ENCODE results near the gene GCNA.
"Not testable (repeated sequence)": the region's sequence is repeated elsewhere in the genome, so short reads cannot be mapped to it uniquely, and the experiment has no call there.

The GCNA gene

DNA sequence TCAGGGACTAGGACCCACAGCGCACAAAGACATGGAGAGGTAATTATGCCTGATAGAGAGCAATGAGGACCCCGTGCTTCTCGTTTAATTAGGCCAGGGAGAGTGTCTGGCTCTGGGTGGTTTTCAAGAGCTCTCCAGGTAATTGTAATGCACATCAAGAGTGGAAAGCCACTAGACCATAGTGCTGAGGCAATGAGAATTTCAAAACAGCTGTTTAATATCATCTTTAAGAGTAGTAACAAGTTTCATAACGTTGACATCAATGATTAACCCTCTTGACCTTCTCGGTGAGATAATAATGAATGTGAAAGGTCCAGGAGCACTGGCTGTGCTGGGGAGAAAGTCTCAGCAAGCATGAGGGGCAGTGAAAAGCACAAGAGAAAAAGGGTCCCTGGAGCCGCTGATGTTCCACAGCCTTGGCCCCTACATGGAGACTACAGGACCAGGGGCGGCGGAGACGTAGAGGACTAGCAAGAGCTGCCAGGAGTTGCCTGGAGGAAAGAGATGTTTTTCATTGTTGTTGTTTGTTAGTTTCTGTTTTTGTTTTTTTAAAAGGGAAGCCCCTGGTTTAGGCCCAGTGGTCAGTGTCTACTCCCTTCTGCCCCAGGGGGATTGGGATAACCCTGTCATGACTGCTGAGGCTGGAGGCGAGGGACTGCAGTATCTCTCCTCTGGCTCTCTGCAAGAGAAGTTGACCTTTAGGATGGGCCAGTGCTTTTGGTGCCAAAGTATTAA is 54.9 kb downstream of the GCNA start:
- TF ChIP-seq TAF1 (IDR thresholded peaks at IDR 0.05; ENCODE audit: borderline replicate concordance, low read depth, low read length) = no peak
- no peak for TF ChIP-seq POLR2A (IDR thresholded peaks at IDR 0.05; ENCODE audit: low read depth, low read length)
- no peak for TF ChIP-seq POLR2AphosphoS5 (IDR thresholded peaks at IDR 0.05; ENCODE audit: low read depth, low read length)
- no peak for DNase-seq (ENCODE audit: insufficient read length)
- no peak for FAIRE-seq

DNA sequence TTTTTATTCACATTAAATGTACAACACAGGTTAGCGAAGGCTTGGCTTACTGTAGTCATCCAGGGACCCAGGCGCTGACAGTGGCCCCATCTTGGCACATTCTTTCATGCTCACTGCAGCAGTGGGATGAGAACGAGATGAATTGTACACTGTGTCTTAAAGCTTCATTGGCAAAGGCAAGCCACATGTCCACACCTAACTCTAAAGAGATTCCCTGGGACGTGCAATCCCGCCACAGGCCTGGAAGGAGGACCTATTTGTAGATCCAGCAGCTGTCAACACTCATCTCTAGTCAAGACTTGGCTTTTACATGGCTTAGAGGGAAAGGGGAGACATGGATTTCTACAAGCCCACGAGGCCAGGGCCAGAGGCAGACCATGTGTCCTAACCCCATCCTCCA is 56.1 kb downstream of the GCNA start:
- TF ChIP-seq TAF1 (IDR thresholded peaks at IDR 0.05; ENCODE audit: borderline replicate concordance, low read depth, low read length) (no peak), POLR2A (IDR thresholded peaks at IDR 0.05; ENCODE audit: low read depth, low read length) (no peak), POLR2AphosphoS5 (IDR thresholded peaks at IDR 0.05; ENCODE audit: low read depth, low read length) (no peak)
- DNase-seq (ENCODE audit: insufficient read length) (no peak), FAIRE-seq (no peak)

DNA sequence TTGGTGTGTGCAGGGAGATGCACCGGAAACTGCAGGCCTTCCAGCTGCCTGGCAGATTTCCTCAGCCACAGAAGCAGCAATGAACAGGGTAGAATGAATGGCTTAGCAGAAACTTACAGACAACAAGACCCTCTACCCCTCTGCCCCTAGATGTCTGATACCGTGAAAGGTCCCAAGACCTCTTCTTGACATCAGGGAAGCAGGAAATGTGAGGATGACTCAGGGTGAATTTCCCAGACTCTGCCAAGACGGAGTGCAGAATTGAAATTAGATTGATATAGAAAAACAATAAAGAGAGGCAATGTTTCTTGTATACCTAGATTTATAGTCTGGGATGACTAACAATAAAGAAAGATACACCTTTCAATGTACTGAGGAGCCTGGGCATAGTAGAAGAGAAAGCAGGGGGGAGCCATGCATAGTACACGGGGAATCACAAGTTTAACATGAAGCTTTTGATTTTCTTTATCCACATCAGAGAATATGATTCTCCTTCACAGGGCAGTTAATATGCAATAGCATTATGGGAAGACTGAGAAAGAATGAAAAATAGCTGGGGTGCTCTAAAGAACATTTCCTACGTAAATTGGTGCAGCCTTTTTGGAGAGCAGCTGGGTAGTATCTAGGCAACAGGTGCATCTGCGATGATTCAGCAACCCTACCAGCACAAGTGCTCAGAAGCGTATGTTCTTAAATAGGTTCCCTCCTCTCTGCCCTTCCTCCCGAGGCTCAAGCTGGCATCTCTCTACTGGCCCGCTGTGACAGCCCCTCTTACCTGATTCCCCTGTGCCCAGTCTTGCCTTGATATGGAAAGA is 58.4 kb downstream of the GCNA start:
- DNase-seq (ENCODE audit: insufficient read length) (no peak), FAIRE-seq (no peak)
- no peak for TF ChIP-seq POLR2A (IDR thresholded peaks at IDR 0.05; ENCODE audit: low read depth, low read length)

DNA sequence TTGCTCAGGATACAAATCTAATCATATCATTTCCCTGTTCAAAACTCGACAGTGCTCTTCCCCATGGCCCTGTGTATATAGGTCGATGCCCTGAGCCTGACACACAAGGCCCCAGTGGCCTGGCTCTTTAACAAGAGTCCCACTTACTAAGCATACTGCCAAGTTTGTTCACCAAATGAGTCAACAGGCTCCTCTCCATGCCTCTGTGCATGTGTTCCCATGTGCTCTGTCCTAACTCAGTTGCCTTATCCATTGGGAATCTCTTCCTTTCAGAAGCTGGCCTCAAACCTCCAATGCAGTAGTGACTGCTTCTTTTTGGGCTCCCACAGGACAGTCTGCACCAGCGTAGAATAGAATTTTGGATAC is 59.0 kb downstream of the GCNA start:
- DNase-seq (ENCODE audit: insufficient read length) = no peak
- peak; percentile 33 for FAIRE-seq
- TF ChIP-seq POLR2A (IDR thresholded peaks at IDR 0.05; ENCODE audit: low read depth, low read length) = no peak
- TF ChIP-seq TAF1 (IDR thresholded peaks at IDR 0.05; ENCODE audit: borderline replicate concordance, low read depth, low read length) = no peak
- no peak for TF ChIP-seq POLR2AphosphoS5 (IDR thresholded peaks at IDR 0.05; ENCODE audit: low read depth, low read length)

GRCh38 chrX:71637848-71638247 is 59.6 kb downstream of the GCNA start:
- no peak for TF ChIP-seq TAF1 (IDR thresholded peaks at IDR 0.05; ENCODE audit: borderline replicate concordance, low read depth, low read length)
- no peak for TF ChIP-seq POLR2A (IDR thresholded peaks at IDR 0.05; ENCODE audit: low read depth, low read length)
- no peak for TF ChIP-seq POLR2AphosphoS5 (IDR thresholded peaks at IDR 0.05; ENCODE audit: low read depth, low read length)
- FAIRE-seq (peak; percentile 66), DNase-seq (ENCODE audit: insufficient read length) (no peak)

DNA sequence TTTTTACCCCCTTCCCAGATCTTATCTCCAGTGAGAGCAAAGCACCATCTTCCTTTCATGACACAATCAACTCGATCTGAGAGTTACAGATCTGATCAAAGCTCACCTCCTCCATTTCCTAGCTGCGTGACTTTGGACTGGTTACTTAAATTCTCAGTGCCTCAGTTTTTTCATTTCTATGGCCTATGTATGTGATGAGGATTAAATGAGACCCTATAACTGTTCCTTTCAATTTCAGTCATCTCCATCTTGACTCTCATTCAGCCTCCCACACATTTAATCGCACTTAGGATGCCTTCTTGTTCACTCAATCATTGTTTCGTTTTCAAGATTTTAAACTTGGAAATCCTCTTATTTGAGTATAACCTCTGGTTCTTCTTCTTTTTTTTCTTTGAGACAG is 60.2 kb downstream of the GCNA start:
- no peak for TF ChIP-seq POLR2A (IDR thresholded peaks at IDR 0.05; ENCODE audit: low read depth, low read length)
- no peak for FAIRE-seq
- no peak for DNase-seq (ENCODE audit: insufficient read length)

DNA sequence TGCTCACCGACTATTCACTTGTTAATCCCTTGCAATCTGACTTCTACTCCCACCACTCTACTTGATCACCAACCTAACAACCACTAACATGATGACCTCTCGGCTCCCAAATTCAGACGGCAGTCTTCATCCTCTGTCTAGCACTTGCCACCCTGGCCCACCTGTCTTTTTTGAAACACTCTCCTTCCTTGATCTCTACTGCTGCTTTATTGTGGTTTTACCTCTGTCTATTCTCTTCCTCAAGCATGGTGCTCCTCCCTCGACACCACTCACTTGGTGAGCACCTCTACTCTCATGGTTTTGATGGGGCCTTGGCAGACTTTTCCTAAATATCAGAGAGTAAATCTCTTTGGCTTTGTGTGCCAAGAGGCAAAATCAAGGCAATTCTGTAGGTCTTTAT is 61.8 kb downstream of the GCNA start:
- no peak for TF ChIP-seq POLR2AphosphoS5 (IDR thresholded peaks at IDR 0.05; ENCODE audit: low read depth, low read length)
- TF ChIP-seq TAF1 (IDR thresholded peaks at IDR 0.05; ENCODE audit: borderline replicate concordance, low read depth, low read length) = no peak
- TF ChIP-seq POLR2A (IDR thresholded peaks at IDR 0.05; ENCODE audit: low read depth, low read length) = no peak
- DNase-seq (ENCODE audit: insufficient read length) (no peak), FAIRE-seq (no peak)

- not testable (repeated sequence) for DNase-seq (ENCODE audit: insufficient read length); FAIRE-seq
These were observed 66.2 kb downstream of the GCNA start for GRCh38 chrX:71644406-71644805.

- no peak for DNase-seq (ENCODE audit: insufficient read length)
- FAIRE-seq = peak; percentile 74
- TF ChIP-seq POLR2A (IDR thresholded peaks at IDR 0.05; ENCODE audit: low read depth, low read length) (no peak), TAF1 (IDR thresholded peaks at IDR 0.05; ENCODE audit: borderline replicate concordance, low read depth, low read length) (no peak)
These were observed 72.2 kb downstream of the GCNA start for GRCh38 chrX:71650333-71650969.

DNA sequence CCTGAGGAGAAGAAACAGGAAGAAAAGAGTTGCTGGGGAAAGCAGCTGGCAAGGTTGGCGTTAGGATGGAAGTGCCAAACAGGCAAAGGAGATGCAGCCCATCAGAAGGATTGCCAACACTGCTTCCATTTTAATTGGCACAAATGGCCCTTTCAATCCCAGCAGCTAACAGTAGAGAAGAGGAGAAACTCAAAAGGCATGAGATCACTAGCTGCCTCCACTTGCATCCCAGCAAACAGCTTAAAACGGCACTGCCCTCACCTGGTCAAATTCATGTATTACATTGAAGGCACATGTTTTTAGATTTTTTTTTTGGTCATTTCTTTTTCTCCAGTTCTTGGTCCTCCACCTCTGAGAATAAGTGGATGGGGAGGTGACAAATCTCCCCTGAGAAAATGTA is 74.2 kb downstream of the GCNA start:
- DNase-seq (ENCODE audit: insufficient read length) (no peak), FAIRE-seq (peak; percentile 92)
- TF ChIP-seq POLR2AphosphoS5 (IDR thresholded peaks at IDR 0.05; ENCODE audit: low read depth, low read length) = no peak
- TF ChIP-seq TAF1 (IDR thresholded peaks at IDR 0.05; ENCODE audit: borderline replicate concordance, low read depth, low read length) = no peak
- no peak for TF ChIP-seq POLR2A (IDR thresholded peaks at IDR 0.05; ENCODE audit: low read depth, low read length)

GRCh38 chrX:71653344-71653743 is 75.1 kb downstream of the GCNA start:
- no peak for FAIRE-seq

DNA sequence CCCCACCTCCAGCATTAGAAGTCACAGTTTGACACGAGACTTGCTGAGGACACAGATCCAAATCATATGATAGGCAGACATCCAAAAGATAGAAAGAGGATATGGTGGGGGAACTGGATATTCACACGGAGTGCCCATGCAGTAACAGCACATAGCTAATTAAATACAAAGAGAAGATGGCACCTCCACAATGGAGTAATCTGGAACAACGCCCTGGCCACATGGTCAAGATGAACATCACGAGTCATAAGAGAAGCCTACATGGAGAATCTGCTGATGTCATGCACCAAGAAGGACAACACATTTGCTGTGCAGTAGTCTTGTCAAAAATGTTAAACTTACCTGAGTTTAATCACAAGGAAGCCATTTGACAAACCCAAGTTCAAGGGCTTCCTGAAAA is 79.0 kb downstream of the GCNA start:
- DNase-seq (ENCODE audit: insufficient read length) (no peak), FAIRE-seq (no peak)
- no peak for TF ChIP-seq POLR2AphosphoS5 (IDR thresholded peaks at IDR 0.05; ENCODE audit: low read depth, low read length)

More at GRCh38 chrX:71653344-71653743, 75.1 kb downstream of the GCNA start:
- no peak for TF ChIP-seq POLR2AphosphoS5 (IDR thresholded peaks at IDR 0.05; ENCODE audit: low read depth, low read length)
- TF ChIP-seq TAF1 (IDR thresholded peaks at IDR 0.05; ENCODE audit: borderline replicate concordance, low read depth, low read length) = no peak
- no peak for TF ChIP-seq POLR2A (IDR thresholded peaks at IDR 0.05; ENCODE audit: low read depth, low read length)
- no peak for DNase-seq (ENCODE audit: insufficient read length)

Measured in GM12892 (cell line).